ENCODE results near the gene NCLN. TPM values are rescaled to one million over a fixed set of nuclear protein-coding genes. Genes with fewer than 3 reads are reported as not detected.
"Not testable (repeated sequence)": the region's sequence is repeated elsewhere in the genome, so short reads cannot be mapped to it uniquely, and the experiment has no call there.

Gene NCLN
- total RNA-seq, 1 experiment from 2014 or later: 45.6 TPM

GRCh38 chr19:3192684-3193083, 7.0 kb downstream of the NCLN start:
- DNase-seq (ENCODE audit: low read depth): no peak
- in situ Hi-C loops (cut with HindIII; ENCODE audit: low pct_unique_long_range_greater_than_20kb, low sequenced_read_pairs): no loop called here

GRCh38 chr19:3193256-3194105, 7.8 kb downstream of the NCLN start:
- in situ Hi-C loops (cut with HindIII; ENCODE audit: low pct_unique_long_range_greater_than_20kb, low sequenced_read_pairs): no loop called here
- DNase-seq (ENCODE audit: low read depth): no peak

- no peak for DNase-seq (ENCODE audit: low read depth)
- in situ Hi-C loops (cut with HindIII; ENCODE audit: low pct_unique_long_range_greater_than_20kb, low sequenced_read_pairs): no loop called here
Measured at GRCh38 chr19:3194106-3195087, 8.7 kb downstream of the NCLN start.

GRCh38 chr19:3196064-3196932, 10.6 kb downstream of the NCLN start:
- no peak for DNase-seq (ENCODE audit: low read depth)
- in situ Hi-C loops (cut with HindIII; ENCODE audit: low pct_unique_long_range_greater_than_20kb, low sequenced_read_pairs): no loop called here

- in situ Hi-C loops (cut with HindIII; ENCODE audit: low pct_unique_long_range_greater_than_20kb, low sequenced_read_pairs): no loop called here
- DNase-seq (ENCODE audit: low read depth): no peak
Measured at GRCh38 chr19:3196933-3197205, 11.1 kb downstream of the NCLN start.

- in situ Hi-C loops (cut with HindIII; ENCODE audit: low pct_unique_long_range_greater_than_20kb, low sequenced_read_pairs): no loop called here
- no peak for DNase-seq (ENCODE audit: low read depth)
Measured at GRCh38 chr19:3198901-3199700, 13.4 kb downstream of the NCLN start.

- in situ Hi-C loops (cut with HindIII; ENCODE audit: low pct_unique_long_range_greater_than_20kb, low sequenced_read_pairs): no loop called here
Measured at GRCh38 chr19:3201072-3201700, 15.5 kb downstream of the NCLN start.

GRCh38 chr19:3201911-3202310, 16.2 kb downstream of the NCLN start:
- in situ Hi-C loops (cut with HindIII; ENCODE audit: low pct_unique_long_range_greater_than_20kb, low sequenced_read_pairs): no loop called here
- DNase-seq (ENCODE audit: low read depth): no peak

More at GRCh38 chr19:3201072-3201700, 15.5 kb downstream of the NCLN start:
- no peak for DNase-seq (ENCODE audit: low read depth)

GRCh38 chr19:3202346-3202745, 16.6 kb downstream of the NCLN start:
- DNase-seq (ENCODE audit: low read depth): no peak
- in situ Hi-C loops (cut with HindIII; ENCODE audit: low pct_unique_long_range_greater_than_20kb, low sequenced_read_pairs): no loop called here

- in situ Hi-C loops (cut with HindIII; ENCODE audit: low pct_unique_long_range_greater_than_20kb, low sequenced_read_pairs); DNase-seq (ENCODE audit: low read depth): not testable (repeated sequence)
Measured at GRCh38 chr19:3202895-3203294, 17.2 kb downstream of the NCLN start.

- no peak for DNase-seq (ENCODE audit: low read depth)
- in situ Hi-C loops (cut with HindIII; ENCODE audit: low pct_unique_long_range_greater_than_20kb, low sequenced_read_pairs): no loop called here
Measured at GRCh38 chr19:3203805-3204645, 18.3 kb downstream of the NCLN start.

GRCh38 chr19:3204646-3205275, 19.0 kb downstream of the NCLN start:
- in situ Hi-C loops (cut with HindIII; ENCODE audit: low pct_unique_long_range_greater_than_20kb, low sequenced_read_pairs): no loop called here
- no peak for DNase-seq (ENCODE audit: low read depth)

GRCh38 chr19:3206216-3206953, 20.7 kb downstream of the NCLN start:
- in situ Hi-C loops (cut with HindIII; ENCODE audit: low pct_unique_long_range_greater_than_20kb, low sequenced_read_pairs): no loop called here
- no peak for DNase-seq (ENCODE audit: low read depth)

- in situ Hi-C loops (cut with HindIII; ENCODE audit: low pct_unique_long_range_greater_than_20kb, low sequenced_read_pairs): no loop called here
- no peak for DNase-seq (ENCODE audit: low read depth)
Measured at GRCh38 chr19:3207461-3208242, 21.9 kb downstream of the NCLN start.

Data from Caki2 (cell line).